ENCODE measurements around the gene NSMCE3.

Gene NSMCE3

GRCh38 chr15:29311696-29312095 is 42.1 kb upstream of the NSMCE3 start:
- Histone ChIP-seq H3K27me3 (ENCODE audit: insufficient read depth, poor library complexity, severe bottlenecking) (no peaks in the 10 kb centered on the region), H3K27ac (replicated peaks) (no peak overlapping the region), H3K4me3 (replicated peaks; ENCODE audit: insufficient read depth, low read length) (no peak overlapping the region)
- no peak for TF ChIP-seq REST (IDR thresholded peaks at IDR 0.05; ENCODE audit: insufficient replicate concordance, low read depth)
- TF ChIP-seq POLR2AphosphoS5 (IDR thresholded peaks at IDR 0.05; ENCODE audit: low read depth) = no peak
- TF ChIP-seq GABPA (IDR thresholded peaks at IDR 0.05; ENCODE audit: low read depth) = no peak
- TF ChIP-seq CTCF (IDR thresholded peaks at IDR 0.05; ENCODE audit: insufficient read depth, low read length) = no peak
- TF ChIP-seq SPI1 (IDR thresholded peaks at IDR 0.05; ENCODE audit: borderline replicate concordance, low read depth) = no peak
- DNase-seq (ENCODE audit: low read depth in 1 of 2, low spot score in 1 of 2) = no peak

GRCh38 chr15:29309139-29309538 is 39.5 kb upstream of the NSMCE3 start:
- Histone ChIP-seq H3K27me3 (ENCODE audit: insufficient read depth, poor library complexity, severe bottlenecking) (no peaks in the 10 kb centered on the region), H3K4me3 (replicated peaks; ENCODE audit: insufficient read depth, low read length) (no peak overlapping the region), H3K27ac (replicated peaks) (no peak overlapping the region)
- no peak for TF ChIP-seq GABPA (IDR thresholded peaks at IDR 0.05; ENCODE audit: low read depth)
- DNase-seq (ENCODE audit: low read depth in 1 of 2, low spot score in 1 of 2) = no peak

- TF ChIP-seq CTCF (IDR thresholded peaks at IDR 0.05; ENCODE audit: insufficient read depth, low read length) = no peak
- no peak for TF ChIP-seq GABPA (IDR thresholded peaks at IDR 0.05; ENCODE audit: low read depth)
- TF ChIP-seq SPI1 (IDR thresholded peaks at IDR 0.05; ENCODE audit: borderline replicate concordance, low read depth) = no peak
- no peak for TF ChIP-seq POLR2AphosphoS5 (IDR thresholded peaks at IDR 0.05; ENCODE audit: low read depth)
- TF ChIP-seq REST (IDR thresholded peaks at IDR 0.05; ENCODE audit: insufficient replicate concordance, low read depth) = no peak
- no peak overlapping the region for H3K4me3 ChIP-seq (replicated peaks; ENCODE audit: insufficient read depth, low read length)
- H3K27me3 ChIP-seq (ENCODE audit: insufficient read depth, poor library complexity, severe bottlenecking) = no peaks in the 10 kb centered on the region
- no peak overlapping the region for H3K27ac ChIP-seq (replicated peaks)
- DNase-seq (ENCODE audit: low read depth in 1 of 2, low spot score in 1 of 2) = no peak
Observed at GRCh38 chr15:29308299-29308698, 38.7 kb upstream of the NSMCE3 start.

GRCh38 chr15:29305556-29305955 is 35.9 kb upstream of the NSMCE3 start:
- Histone ChIP-seq H3K4me3 (replicated peaks; ENCODE audit: insufficient read depth, low read length) (no peak overlapping the region), H3K27me3 (ENCODE audit: insufficient read depth, poor library complexity, severe bottlenecking) (no peaks in the 10 kb centered on the region), H3K27ac (replicated peaks) (no peak overlapping the region)
- DNase-seq (ENCODE audit: low read depth in 1 of 2, low spot score in 1 of 2) = no peak
- TF ChIP-seq POLR2AphosphoS5 (IDR thresholded peaks at IDR 0.05; ENCODE audit: low read depth) = no peak
- no peak for TF ChIP-seq CTCF (IDR thresholded peaks at IDR 0.05; ENCODE audit: insufficient read depth, low read length)
- no peak for TF ChIP-seq REST (IDR thresholded peaks at IDR 0.05; ENCODE audit: insufficient replicate concordance, low read depth)
- TF ChIP-seq SPI1 (IDR thresholded peaks at IDR 0.05; ENCODE audit: borderline replicate concordance, low read depth) = peak; percentile 33; the same call in 1 of the 2 replicates
- TF ChIP-seq GABPA (IDR thresholded peaks at IDR 0.05; ENCODE audit: low read depth) = no peak

Measured in HL-60 (cell line).